NCI-H1417 (cell line): Measurements from ENCODE around the gene PIK3CD.
"Not testable (repeated sequence)": the region's sequence is repeated elsewhere in the genome, so short reads cannot be mapped to it uniquely, and the experiment has no call there.

Experiments used
- DNase-seq, 3 experiments: peaks; one replicate each; lab custom pipeline; 2025; lab: John Stamatoyannopoulos, UW

PIK3CD gene

GRCh38 chr1:9735800-9736199, 84.3 kb downstream of the PIK3CD start:
- no peak for DNase-seq

DNA sequence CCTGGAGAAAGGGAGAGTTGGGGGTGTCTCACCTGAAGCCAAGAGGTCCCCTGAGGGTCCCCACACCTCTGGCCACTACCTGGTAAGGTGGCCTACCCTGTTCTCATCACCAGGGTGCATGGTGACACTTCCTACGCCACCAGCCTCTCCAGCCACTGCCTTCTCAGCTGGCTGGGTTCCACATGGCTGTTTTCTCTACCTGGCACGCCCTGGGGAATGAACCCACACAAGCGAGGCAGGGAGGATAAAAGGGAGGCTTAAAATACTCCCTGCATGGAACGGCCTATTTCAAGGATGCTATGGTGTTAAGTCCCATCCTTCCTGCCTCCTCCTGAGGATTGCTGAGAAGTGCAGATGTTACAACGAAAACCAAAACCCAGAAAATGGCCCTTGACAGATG, 84.7 kb downstream of the PIK3CD start:
- DNase-seq = no peak

GRCh38 chr1:9737057-9737456, 85.5 kb downstream of the PIK3CD start:
- DNase-seq = no peak

GRCh38 chr1:9737671-9738070, 86.1 kb downstream of the PIK3CD start:
- no peak for DNase-seq

- no peak for DNase-seq
Observed at GRCh38 chr1:9744106-9744799, 92.7 kb downstream of the PIK3CD start.

DNA sequence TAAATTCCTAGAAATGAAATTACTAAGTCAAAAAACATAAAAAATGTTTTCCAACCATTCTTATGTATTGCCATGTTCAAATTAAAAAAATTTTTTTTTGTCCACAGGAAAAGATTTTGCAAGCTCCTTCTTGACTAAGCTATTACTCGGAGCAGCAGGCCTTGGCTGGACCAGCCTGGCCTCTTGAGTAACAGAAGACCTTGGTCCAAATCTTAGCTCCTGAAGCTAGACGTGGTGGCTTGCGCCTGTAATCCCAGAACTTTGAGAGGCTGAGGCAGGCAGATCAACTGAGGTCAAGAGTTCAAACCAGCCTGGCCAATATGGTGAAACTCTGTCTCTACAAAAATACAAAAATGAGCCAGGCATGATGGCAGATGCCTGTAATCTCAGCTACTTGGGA, 94.7 kb downstream of the PIK3CD start:
- no peak for DNase-seq

DNA sequence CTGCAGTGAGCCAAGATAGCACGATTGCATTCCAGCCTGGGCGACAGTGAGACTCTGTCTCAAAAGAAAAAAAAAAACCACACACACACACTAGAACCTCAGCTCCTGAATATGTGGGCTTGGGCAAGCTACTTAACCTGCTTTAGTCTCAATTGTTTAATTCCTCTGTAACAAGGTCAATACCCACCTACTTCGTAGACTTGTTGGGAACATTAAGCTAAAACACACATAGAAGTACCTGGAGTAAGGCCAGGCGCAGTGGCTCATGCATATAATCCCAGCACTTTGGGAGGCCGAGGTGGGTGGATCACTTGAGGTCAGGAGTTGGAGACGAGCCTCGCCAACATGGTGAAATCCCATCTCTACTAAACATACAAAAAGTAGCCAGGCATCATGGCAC, 95.1 kb downstream of the PIK3CD start:
- DNase-seq = no peak

DNA sequence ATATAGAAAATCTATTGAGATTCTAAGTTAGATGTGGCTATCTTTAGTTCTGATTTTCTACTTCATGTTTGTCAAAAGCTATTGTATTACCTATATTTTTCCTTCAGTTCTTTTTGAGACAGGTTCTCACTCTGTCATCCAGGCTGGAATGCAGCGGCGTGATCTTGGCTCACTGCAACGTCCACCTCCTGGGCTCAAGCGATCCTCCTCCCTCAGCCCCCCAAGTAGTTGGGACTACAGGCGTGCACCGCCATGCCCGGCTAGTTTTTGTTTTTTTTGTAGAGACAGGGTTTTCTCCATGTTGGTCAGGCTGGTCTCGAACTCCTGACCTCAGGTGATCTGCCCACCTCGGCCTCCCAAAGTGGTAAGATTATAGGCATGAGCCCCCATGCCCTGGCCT, 96.9 kb downstream of the PIK3CD start:
- not testable (repeated sequence) for DNase-seq

DNA sequence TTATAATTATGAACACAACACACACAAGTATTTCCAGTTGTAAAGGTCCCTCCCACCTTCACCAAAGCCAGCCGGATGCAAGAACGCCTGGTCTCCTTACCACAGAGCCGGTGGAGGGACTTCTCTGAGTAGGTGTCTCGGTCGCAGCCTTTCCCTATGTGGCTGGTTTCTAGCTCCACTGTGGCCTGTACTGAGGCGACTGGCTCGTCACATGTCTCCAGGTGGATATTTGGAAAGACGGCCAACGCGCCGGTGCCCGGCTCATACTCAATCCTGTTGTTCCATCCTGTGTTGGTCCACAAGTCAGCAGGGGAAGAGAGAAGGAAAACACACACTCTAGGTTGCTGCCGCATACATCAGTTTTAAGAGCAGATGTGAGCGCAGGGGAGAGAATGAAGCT, 97.8 kb downstream of the PIK3CD start:
- no peak for DNase-seq

DNA sequence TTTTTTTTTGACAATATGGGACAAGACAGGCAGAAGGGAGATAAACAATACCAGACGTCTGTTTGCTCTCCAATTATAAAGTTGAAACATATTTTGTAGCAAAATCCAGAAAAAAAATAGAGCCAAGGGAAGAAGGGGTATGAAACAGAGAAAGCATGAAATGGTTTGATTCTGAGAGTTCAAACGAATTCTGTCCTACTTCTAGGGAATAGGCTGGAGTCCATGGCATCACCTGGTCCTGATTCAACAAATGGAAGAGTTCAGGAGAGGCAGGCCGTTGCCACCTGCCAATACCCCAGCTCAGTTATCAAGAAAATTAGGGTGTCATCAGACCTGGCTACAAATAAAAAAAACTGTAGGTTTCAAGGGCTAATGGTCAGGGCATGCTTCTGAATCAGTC, 100.4 kb downstream of the PIK3CD start:
- no peak for DNase-seq

DNA sequence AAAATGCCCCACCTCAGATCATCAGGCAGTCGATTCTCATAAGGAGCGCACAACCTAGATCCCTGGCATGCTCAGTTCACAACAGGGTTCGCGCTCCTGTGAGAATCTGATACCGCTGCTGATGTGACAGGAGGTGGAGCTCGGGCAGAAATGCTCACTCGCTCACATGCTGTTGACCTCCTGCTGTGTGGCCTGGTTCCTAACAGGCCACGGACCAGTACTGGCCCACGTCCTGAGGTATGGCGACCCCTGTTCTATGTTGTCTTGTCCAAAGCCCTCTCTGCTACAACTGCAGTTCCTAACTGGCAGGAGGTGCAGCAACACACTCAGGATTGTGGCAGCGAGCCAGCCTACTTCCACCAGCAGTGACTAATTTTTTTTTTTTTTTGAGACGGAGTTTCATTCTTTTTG, 101.6 kb downstream of the PIK3CD start:
- DNase-seq = no peak

DNA sequence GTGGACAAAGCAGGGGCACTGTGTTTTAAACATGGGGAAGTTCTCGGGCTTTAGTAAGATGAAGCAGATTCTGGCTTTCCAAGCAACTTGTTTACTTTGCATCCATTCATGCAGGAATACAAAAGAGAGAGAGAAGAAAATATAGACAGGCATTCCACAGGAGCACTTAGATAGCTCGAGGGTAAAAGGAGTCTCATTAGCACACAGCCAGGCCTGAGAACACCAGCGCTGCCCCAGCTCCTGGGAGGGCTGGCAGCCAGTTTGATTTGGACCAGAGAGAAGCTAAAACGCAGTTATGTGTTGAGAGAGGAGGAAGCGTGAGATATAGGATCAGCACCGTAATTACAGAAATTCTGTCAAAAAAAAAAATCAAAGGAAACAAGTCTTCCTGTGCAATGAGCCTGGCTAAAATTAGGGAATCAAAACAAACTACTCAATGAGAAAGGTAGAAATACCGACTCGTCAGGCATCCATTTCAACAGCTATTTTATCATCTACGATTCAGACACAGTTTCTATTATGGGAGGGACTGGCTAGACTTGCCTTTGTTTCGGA, 104.0 kb downstream of the PIK3CD start:
- DNase-seq = no peak

GRCh38 chr1:9758559-9759121, 107.1 kb downstream of the PIK3CD start:
- no peak for DNase-seq

DNA sequence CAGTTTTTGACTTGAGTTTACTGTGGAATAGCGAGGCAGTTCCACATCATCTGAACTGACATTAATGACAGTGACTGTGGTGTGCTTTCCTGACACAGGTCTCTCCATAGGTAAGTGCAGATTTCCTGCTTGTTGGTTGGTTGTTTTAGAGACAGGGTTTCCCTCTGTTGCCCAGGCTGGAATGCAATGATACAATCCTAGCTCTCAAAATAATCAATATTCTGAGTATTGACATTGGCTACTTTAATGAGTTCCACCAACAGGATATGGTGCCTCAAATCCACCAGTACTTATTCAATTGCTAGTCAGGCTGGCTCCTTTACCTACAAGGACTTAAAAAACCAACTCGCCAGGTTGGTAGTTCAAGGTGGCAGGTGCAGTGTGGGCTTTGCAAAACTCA, 108.4 kb downstream of the PIK3CD start:
- DNase-seq = no peak

- no peak for DNase-seq
Observed at GRCh38 chr1:9760824-9761223, 109.3 kb downstream of the PIK3CD start.

DNA sequence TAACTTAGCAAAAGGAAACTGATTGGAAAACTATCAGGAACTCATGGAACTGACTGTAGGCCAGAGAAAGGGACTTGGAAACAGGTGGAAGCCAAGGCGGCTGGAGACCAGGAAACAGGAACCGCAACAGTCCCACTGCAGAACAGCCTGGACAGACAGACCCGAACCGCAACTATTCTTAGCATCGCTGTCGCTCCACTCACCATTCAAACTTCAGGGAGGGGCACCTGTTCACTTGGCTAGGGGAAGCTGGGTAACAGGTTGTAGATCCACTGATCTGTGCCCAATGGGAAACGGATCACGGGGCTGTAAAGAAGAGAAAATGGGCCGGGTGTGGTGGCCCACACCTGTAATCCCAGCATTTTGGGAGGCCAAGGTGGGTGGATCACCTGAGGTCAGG, 110.3 kb downstream of the PIK3CD start:
- DNase-seq = no peak

DNA sequence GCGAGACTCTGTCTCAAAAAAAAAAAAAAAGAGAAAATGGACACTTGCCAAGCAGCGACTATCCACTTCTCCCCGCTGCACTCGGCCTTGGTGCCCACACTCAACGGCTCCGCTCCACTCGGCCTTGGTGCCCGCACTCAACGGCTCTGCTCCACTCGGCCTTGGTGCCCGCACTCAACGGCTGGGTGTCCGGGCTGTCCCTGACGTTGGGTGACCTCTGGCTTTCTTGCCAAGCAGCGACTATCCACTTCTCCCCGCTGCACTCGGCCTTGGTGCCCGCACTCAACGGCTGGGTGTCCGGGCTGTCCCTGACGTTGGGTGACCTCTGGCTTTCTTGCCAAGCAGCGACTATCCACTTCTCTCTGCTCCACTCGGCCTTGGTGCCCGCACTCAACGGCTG, 110.9 kb downstream of the PIK3CD start:
- DNase-seq = not testable (repeated sequence)

DNA sequence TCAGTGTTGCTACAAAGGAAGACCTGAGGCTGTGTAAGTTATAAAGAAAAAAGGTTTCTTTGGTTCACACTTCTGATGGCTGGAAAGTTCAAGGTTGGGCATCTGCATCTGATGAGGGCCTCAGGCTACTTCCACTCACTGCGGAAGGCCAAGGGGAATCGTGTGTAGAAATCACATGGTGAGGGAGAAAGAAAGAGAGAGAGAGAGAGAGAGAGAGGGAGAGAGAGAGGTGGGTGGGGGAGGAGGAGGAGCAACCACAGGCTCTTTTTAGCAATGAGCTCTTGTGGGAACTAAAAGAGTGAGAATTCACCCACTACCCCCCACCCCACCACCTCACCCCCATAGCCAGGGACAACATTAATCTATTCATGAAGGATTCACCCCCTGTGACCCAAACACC, 112.4 kb downstream of the PIK3CD start:
- DNase-seq = no peak

- DNase-seq = no peak
Observed at GRCh38 chr1:9764550-9764949, 113.0 kb downstream of the PIK3CD start.

GRCh38 chr1:9766759-9767442, 115.4 kb downstream of the PIK3CD start:
- no peak for DNase-seq

GRCh38 chr1:9767964-9768668, 116.6 kb downstream of the PIK3CD start:
- peak in 1 of 3 experiments; percentile 9 for DNase-seq

DNA sequence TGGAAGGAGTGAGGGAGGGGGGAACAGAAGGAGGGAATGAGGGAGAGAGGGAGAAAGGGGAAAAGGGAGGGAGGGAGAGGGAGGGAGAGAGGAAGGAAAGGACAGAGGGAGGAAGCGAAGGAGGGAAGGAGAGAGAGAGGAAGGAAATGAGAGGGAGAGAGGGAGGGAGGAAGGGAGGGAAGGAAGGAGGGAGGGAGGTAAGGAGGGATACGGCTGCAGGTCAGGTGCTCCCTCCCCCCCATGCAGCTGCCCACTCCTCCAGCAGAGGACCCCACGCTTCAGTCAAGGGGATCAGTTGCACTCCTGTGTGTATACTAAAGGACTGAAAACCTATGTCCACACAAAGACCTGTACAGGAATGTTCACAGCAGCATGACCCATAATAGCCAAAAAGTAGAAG, 117.5 kb downstream of the PIK3CD start:
- DNase-seq = no peak

- no peak for DNase-seq
Observed at GRCh38 chr1:9770298-9770697, 118.8 kb downstream of the PIK3CD start.
